Measurements from ENCODE around the gene SCYGR5. TPM values are rescaled to one million over a fixed set of nuclear protein-coding genes. Genes with fewer than 3 reads are reported as not detected.

Gene SCYGR5
- total and polyA plus RNA-seq, 2 of the 8 experiments (the other 6 are each of a cell fraction or from before 2014, with no cell fraction given), result not detected

DNA sequence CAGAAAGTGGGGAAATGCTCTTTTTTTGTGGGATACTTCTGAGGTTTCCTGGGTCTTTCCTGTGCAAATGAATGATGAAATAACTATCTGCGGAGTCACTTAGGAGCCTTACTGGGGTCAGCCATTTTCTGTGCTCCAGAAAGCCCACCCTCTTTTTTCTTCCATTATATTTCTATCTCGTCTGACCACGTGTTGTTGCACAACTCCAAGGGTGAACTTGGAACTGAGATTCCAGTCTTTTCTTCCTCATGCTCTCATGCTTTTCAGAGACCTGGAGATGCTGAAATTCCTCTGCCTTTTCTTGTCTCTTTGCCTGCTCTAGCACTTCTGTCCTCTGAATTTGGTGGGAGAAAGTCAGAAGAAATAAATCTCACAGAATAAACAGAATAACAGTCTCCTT lies 4.8 kb upstream of the SCYGR5 start:
- Histone ChIP-seq H3K56ac (replicated peaks; ENCODE audit: insufficient read length, low read depth, low read length) (no peak overlapping the region), H3K36me3 (ENCODE audit: control insufficient read depth in 2 of 4, insufficient read depth in 4 of 4, low read length in 3 of 4) (no peaks in the 10 kb centered on the region), H3K4ac (replicated peaks; ENCODE audit: insufficient read length, low read depth, low read length) (no peak overlapping the region), H3K4me3 (ENCODE audit: extremely low read depth in 1 of 4, insufficient read depth in 2 of 4, low read depth in 3 of 4, low read length in 4 of 4) (no peak overlapping the region), H3K27me3 (replicated peaks in 1 of 4; ENCODE audit: control insufficient read depth in 3 of 4, extremely low read depth in 1 of 4, insufficient read depth in 3 of 4, low read length in 3 of 4) (no peaks in the 10 kb centered on the region), H4K20me1 (replicated peaks in 1 of 2; ENCODE audit: control insufficient read depth in 1 of 2, insufficient read depth in 2 of 2, low read length in 2 of 2) (no peaks in the 10 kb centered on the region), H3K14ac (ENCODE audit: insufficient read length) (no peak overlapping the region), H2BK15ac (ENCODE audit: low read length) (no peak overlapping the region), H3K79me2 (ENCODE audit: control insufficient read depth in 1 of 2, insufficient read depth in 2 of 2, low read length in 2 of 2) (no peaks in the 10 kb centered on the region), H4K91ac (replicated peaks; ENCODE audit: insufficient read length, low read length) (no peak overlapping the region), H4K8ac (ENCODE audit: extremely low read depth, insufficient read depth, low read length) (no peak overlapping the region), H3K9me3 (ENCODE audit: insufficient read depth in 2 of 2, low read depth in 1 of 2, low read length in 1 of 2) (no peaks in the 10 kb centered on the region), H3K4me1 (replicated peaks in 1 of 4; ENCODE audit: control insufficient read depth in 3 of 4, insufficient read depth in 4 of 4, low read length in 3 of 4) (peaks cover 0 to 10% (median 4%) of the 10 kb centered on the region in 4 experiments; a peak in 4 of 7 replicates), H3K23ac (ENCODE audit: insufficient read length) (no peak overlapping the region), H3K18ac (ENCODE audit: extremely low read depth, low read length) (no peak overlapping the region), H3K79me1 (ENCODE audit: low read depth, low read length) (no peaks in the 10 kb centered on the region), H2AFZ (ENCODE audit: low read length) (0 out of 2 replicates have a peak overlapping the region, but pooled peaks have one; percentile 43), H2BK20ac (ENCODE audit: low read length) (no peak overlapping the region), H3K9ac (replicated peaks in 1 of 4; ENCODE audit: extremely low read depth in 1 of 4, low read depth in 3 of 4, low read length in 3 of 4) (no peak overlapping the region), H2AK5ac (ENCODE audit: low read depth, low read length) (no peak overlapping the region), H3K23me2 (ENCODE audit: low read depth, low read length) (no peaks in the 10 kb centered on the region), H2BK12ac (ENCODE audit: low read depth, low read length) (no peak overlapping the region), H2BK120ac (replicated peaks; ENCODE audit: low read depth, low read length) (no peak overlapping the region), H3K4me2 (ENCODE audit: insufficient read depth in 1 of 2, low read depth in 2 of 2, low read length in 2 of 2) (no peak overlapping the region), H2BK5ac (ENCODE audit: low read depth, low read length) (no peak overlapping the region), H4K5ac (ENCODE audit: insufficient read length, low read depth, low read length) (no peak overlapping the region), H3K27ac (ENCODE audit: low read depth, low read length) (no peak overlapping the region)
- CTCF ChIA-PET (ENCODE audit: partially characterized antibody), result interaction anchor here (1.0 to 1.5 kb wide), 4 partner anchors 10 to 103 kb away, joined by 3 to 8 read pairs (median 3); no protein-coding TSS in a partner anchor
- FAIRE-seq, result no peak
- no peak for TF ChIP-seq CHD2 (IDR thresholded peaks at IDR 0.05; ENCODE audit: low read length)
- TF ChIP-seq, protein P1, sequence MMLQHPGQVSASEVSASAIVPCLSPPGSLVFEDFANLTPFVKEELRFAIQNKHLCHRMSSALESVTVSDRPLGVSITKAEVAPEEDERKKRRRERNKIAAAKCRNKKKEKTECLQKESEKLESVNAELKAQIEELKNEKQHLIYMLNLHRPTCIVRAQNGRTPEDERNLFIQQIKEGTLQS (IDR thresholded peaks at IDR 0.05; ENCODE audit: insufficient read depth, low read depth, low read length), result no peak
- TF ChIP-seq GTF2F1 (IDR thresholded peaks at IDR 0.05; ENCODE audit: borderline replicate concordance, low read depth, low read length), result no peak
- TF ChIP-seq SP4 (IDR thresholded peaks at IDR 0.05; ENCODE audit: low read length), result no peak
- TF ChIP-seq CEBPB (IDR thresholded peaks at IDR 0.05; ENCODE audit: low read depth, low read length), result 0 out of 2 replicates have a peak, but pooled peaks have one; percentile 4
- TF ChIP-seq KDM4A (IDR thresholded peaks at IDR 0.05; ENCODE audit: low read depth, low read length, severe bottlenecking), result no peak
- TF ChIP-seq TCF12 (IDR thresholded peaks at IDR 0.05; ENCODE audit: low read depth, low read length), result no peak
- POLR2A ChIA-PET (ENCODE audit: partially characterized antibody), result no interaction called here
- 82% methylated on average over 3 of the region's 3 CpGs; no CpG with 5 or more reads in 1 of the 2 experiments for WGBS, 2 experiments (ENCODE audit: extremely low coverage in 1 of 2, insufficient coverage in 1 of 2, insufficient read length in 1 of 2, insufficient replicate concordance in 2 of 2, low coverage in 1 of 2, low lambda C conversion rate in 2 of 2, missing lambda C conversion rate in 1 of 2)
- DNase-seq (ENCODE audit: low read depth in 1 of 2, low spot score in 2 of 2), result no peak
